Fibroblast of pulmonary artery (primary cell): ENCODE data around the gene UBE2QL1.

Source experiments
- DNase-seq: peaks from one replicate; pipeline ENCODE4 v3.0.0-alpha.2; 2010; ENCODE audit warnings: low read depth
- H3K4me3 ChIP-seq: replicated peaks from 2 replicates; pipeline ENCODE4 v1.5.1; 2011; ENCODE audit warnings: low read depth, mild to moderate bottlenecking, control low read depth, low read length, moderate library complexity
- CTCF ChIP-seq: IDR thresholded peaks from 2 replicates; pipeline ENCODE4 v1.5.1; 2011; ENCODE audit warnings: mild to moderate bottlenecking, control low read depth, low read length, inconsistent platforms; ENCODE audit errors: missing control alignments

UBE2QL1 gene

DNA sequence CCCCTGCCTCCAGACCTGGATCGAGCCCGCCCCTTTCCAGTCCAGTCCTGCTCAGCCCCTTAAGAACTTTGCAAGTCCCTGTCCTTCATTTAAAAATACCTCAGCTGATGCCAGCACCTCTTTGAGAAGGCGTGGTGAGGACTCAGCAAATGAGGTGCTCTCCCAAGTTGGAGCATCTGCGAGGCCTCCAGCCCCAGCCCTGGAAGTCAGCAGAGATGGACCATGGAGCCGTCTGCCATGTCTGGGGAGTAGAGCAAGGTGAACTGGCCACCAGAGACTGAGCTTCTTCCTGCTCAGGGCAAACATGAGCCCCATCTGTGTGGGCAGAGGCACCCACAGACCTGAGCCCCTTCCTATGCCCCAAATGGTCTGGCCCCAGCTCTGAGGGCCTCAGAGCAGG is 71.5 kb downstream of the UBE2QL1 start:
- TF ChIP-seq CTCF: no peak
- DNase-seq: no peak

DNA sequence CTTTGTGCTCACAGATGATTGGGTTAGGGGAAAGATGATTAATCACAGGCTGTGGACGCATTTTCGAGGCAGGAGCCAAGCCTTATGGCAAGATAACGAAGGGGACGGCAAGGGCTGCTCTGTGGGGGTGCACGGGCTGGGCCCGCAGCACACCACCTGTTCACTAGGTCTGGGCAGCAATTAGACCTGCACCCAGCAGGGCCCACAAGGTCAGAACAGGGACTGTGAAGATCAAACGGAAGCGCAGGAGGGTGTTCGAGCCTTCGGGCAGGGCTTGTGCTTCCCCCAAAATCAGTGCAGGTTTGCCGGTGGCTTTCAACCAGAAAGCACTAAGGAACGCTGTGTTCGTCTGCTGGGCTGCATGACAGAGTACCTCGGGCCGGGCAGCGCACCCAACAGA is 73.7 kb downstream of the UBE2QL1 start:
- no peak for DNase-seq
- H3K4me3 ChIP-seq: no peak overlapping the region
- TF ChIP-seq CTCF: no peak

More for the DNA sequence above, 71.5 kb downstream of the UBE2QL1 start:
- H3K4me3 ChIP-seq: no peak overlapping the region

- no peak for DNase-seq
- TF ChIP-seq CTCF: no peak
These were observed 74.3 kb downstream of the UBE2QL1 start for GRCh38 chr5:6522923-6523322.

GRCh38 chr5:6525422-6525821 is 76.8 kb downstream of the UBE2QL1 start:
- DNase-seq: no peak
- H3K4me3 ChIP-seq: no peak overlapping the region
- no peak for TF ChIP-seq CTCF

More at GRCh38 chr5:6522923-6523322, 74.3 kb downstream of the UBE2QL1 start:
- no peak overlapping the region for H3K4me3 ChIP-seq

DNA sequence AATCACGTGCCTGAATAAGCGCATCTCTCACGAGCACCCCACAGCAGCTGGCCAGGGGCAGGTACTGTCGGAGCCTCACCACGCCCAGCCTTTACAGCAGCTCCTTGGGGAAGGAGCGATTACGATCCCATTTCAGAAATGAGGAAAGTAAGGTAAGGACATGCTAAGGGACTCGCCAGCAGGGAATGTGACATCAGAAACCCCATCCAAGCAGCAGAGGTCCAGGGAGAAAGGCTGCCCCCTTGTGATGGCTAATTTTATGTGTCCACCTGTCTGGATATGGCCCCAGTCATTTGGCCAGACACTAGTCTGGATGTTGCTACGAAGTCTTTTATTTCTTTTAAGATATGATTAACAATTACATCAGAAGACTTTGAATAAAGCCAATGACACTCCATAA is 77.3 kb downstream of the UBE2QL1 start:
- no peak overlapping the region for H3K4me3 ChIP-seq
- peak; percentile 1 for DNase-seq
- TF ChIP-seq CTCF: no peak

- no peak for TF ChIP-seq CTCF
- H3K4me3 ChIP-seq: no peak overlapping the region
- no peak for DNase-seq
These were observed 79.2 kb downstream of the UBE2QL1 start for GRCh38 chr5:6527749-6528455.

DNA sequence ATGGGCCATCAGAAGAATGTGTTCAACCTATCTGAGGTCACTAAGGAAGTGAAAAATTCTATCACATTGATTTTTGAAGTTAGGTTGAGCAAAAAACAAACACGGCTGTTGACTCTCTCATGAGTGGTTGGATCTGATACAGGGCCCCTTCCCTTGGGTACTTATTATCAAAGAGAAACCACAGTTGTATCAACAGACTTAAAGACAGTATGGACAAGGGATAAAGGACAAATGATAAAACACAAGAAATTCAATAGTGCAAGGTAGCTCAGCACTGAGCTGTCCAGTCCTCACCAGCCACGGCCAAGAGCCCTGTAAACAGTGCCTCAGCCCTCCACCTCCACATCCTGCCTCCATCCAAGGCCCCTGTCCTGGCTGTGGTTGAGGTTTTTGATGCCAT is 86.9 kb downstream of the UBE2QL1 start:
- TF ChIP-seq CTCF: no peak
- no peak for DNase-seq

More for the DNA sequence above, 86.9 kb downstream of the UBE2QL1 start:
- H3K4me3 ChIP-seq: no peak overlapping the region
